B cell (primary cell): ENCODE results near the gene MMS19. TPM values are rescaled to one million over a fixed set of nuclear protein-coding genes. Genes with fewer than 3 reads are reported as not detected.
A peak's percentile ranks its signal among the peaks of the same experiment; 100 is the strongest.

Experiments
- ATAC-seq: fragments of 200-7000 bp; cut with Tn5 transposase; one replicate; pipeline ENCODE4 v1.10.0; 2021; ENCODE audit warnings: low read depth, mild to moderate bottlenecking, moderate number of reproducible peaks, moderate library complexity
- CTCF ChIA-PET: fragments of 350-600 bp; sonication (Branson Sonifier 250); formaldehyde crosslinking; loops from one replicate; lab custom pipeline; 2021; ENCODE audit warnings: antibody characterized with exemption, inconsistent platforms; lab: Charles Lee
- POLR2A ChIA-PET: fragments of 350-600 bp; sonication (Branson Sonifier 250); formaldehyde crosslinking; loops from one replicate; lab custom pipeline; 2021; ENCODE audit warnings: antibody characterized with exemption; lab: Charles Lee
- DNase-seq: peaks from one replicate; pipeline ENCODE4 v3.0.0; 2013
- H2AFZ ChIP-seq: 2 replicates; pipeline ENCODE4 v1.6.1; 2012; ENCODE audit warnings: mild to moderate bottlenecking, low read depth, low read length; ENCODE audit not compliant: insufficient read depth, poor library complexity, severe bottlenecking
- H3K27ac ChIP-seq, 2 donors: 1 replicate in 1 of 2; 2 replicates in 1 of 2; pipeline ENCODE4 v1.5.1; 2012 to 2013; ENCODE audit warnings: low read length in 2 of 2, mild to moderate bottlenecking in 2 of 2, moderate library complexity in 1 of 2
- H3K27me3 ChIP-seq, 4 experiments: fragments of 200-600 bp in 1 of 4; sonication (generic) in 1 of 4; replicated peaks in 1 of 4; 1 replicate in 2 of 4; 2 replicates in 2 of 4; pipeline versions ENCODE4 v1.6.1 to v1.7.0; 2013 to 2016; ENCODE audit warnings: low read length in 3 of 4, mild to moderate bottlenecking in 2 of 4, mixed read lengths in 1 of 4, moderate library complexity in 1 of 4; ENCODE audit not compliant: insufficient read depth in 4 of 4, control insufficient read depth in 3 of 4; ENCODE audit errors: control extremely low read depth in 1 of 4
- H3K36me3 ChIP-seq, 2 experiments: replicated peaks in 1 of 2; 1 replicate in 1 of 2; 2 replicates in 1 of 2; pipeline versions ENCODE4 v1.6.1 to v1.7.1; 2013; ENCODE audit warnings: low read length in 1 of 2; ENCODE audit not compliant: insufficient read depth in 2 of 2, control insufficient read depth in 1 of 2; ENCODE audit errors: control extremely low read depth in 1 of 2, extremely low read depth in 1 of 2
- H3K4me1 ChIP-seq, 2 donors: fragments of 200-600 bp in 1 of 2; sonication (generic) in 1 of 2; 1 replicate in 1 of 2; 2 replicates in 1 of 2; pipeline versions ENCODE4 v1.5.1 to v1.6.1; 2013 to 2017; ENCODE audit warnings: low read length in 2 of 2; ENCODE audit not compliant: control insufficient read depth in 2 of 2, insufficient read depth in 2 of 2
- H3K4me2 ChIP-seq: replicated peaks from 2 replicates; pipeline ENCODE3; 2012; ENCODE audit warnings: mild to moderate bottlenecking, low read depth, low read length; ENCODE audit not compliant: poor library complexity, severe bottlenecking
- H3K4me3 ChIP-seq, 5 experiments: fragments of 200-600 bp in 1 of 5; sonication (generic) in 1 of 5; 1 replicate in 3 of 5; 2 replicates in 2 of 5; pipeline versions ENCODE4 v1.5.1 to v1.7.0; 2011 to 2016; ENCODE audit warnings: low read length in 4 of 5, mild to moderate bottlenecking in 4 of 5, low read depth in 2 of 5, control low read depth in 1 of 5, moderate library complexity in 1 of 5; ENCODE audit not compliant: insufficient read depth in 1 of 5; ENCODE audit errors: control extremely low read depth in 1 of 5, extremely low read depth in 1 of 5
- H3K79me2 ChIP-seq: fragments of 200-600 bp; sonication (generic); one replicate; pipeline ENCODE4 v1.6.0; 2016; ENCODE audit warnings: low read length; ENCODE audit not compliant: control insufficient read depth, insufficient read depth
- H3K9ac ChIP-seq: fragments of 200-600 bp; sonication (generic); 2 replicates; pipeline ENCODE4 v1.6.1; 2017; ENCODE audit warnings: mild to moderate bottlenecking, low read length, moderate library complexity
- H3K9me3 ChIP-seq, 3 donors: one replicate each; pipeline versions ENCODE4 v1.6.1 to v1.7.1; 2013; ENCODE audit warnings: low read length in 2 of 3; ENCODE audit not compliant: control insufficient read depth in 2 of 3, insufficient read depth in 1 of 3; ENCODE audit errors: control extremely low read depth in 1 of 3
- H4K20me1 ChIP-seq: 2 replicates; pipeline ENCODE4 v1.6.0; 2012; ENCODE audit warnings: mild to moderate bottlenecking, low read length; ENCODE audit not compliant: insufficient read depth, control insufficient read depth, poor library complexity, severe bottlenecking
- H3K27ac Mint-ChIP-seq: one replicate; pipeline ENCODE4 v1.8.0; 2021; ENCODE audit warnings: mixed read lengths
- H3K27me3 Mint-ChIP-seq: one replicate; pipeline ENCODE4 v1.8.0; 2021; ENCODE audit warnings: mixed read lengths
- H3K4me1 Mint-ChIP-seq: one replicate; pipeline ENCODE4 v1.8.0; 2021; ENCODE audit warnings: mixed read lengths
- H3K4me3 Mint-ChIP-seq: one replicate; pipeline ENCODE4 v1.8.0; 2021; ENCODE audit warnings: mixed read lengths
- H3K9me3 Mint-ChIP-seq: one replicate; pipeline ENCODE4 v1.8.0; 2022; ENCODE audit warnings: mixed read lengths; ENCODE audit not compliant: insufficient read depth
- CTCF ChIP-seq: fragments of 200-600 bp; IDR thresholded peaks from one replicate; pipeline ENCODE4 v1.8.0; 2022; ENCODE audit warnings: antibody characterized with exemption, mild to moderate bottlenecking
- EZH2 ChIP-seq: IDR thresholded peaks from 2 replicates; pipeline ENCODE4 v1.6.1; 2012; ENCODE audit warnings: borderline replicate concordance, low read depth, mild to moderate bottlenecking, moderate library complexity, low read length; ENCODE audit not compliant: insufficient read depth, poor library complexity, severe bottlenecking
- WGBS: methylation state at CpG from one replicate; pipeline ENCODE4 v1.1.5; 2013; ENCODE audit warnings: missing lambda C conversion rate; ENCODE audit not compliant: insufficient coverage; 5-methylcytosine and 5-hydroxymethylcytosine counted together
- intact Hi-C: fragments of 100-400 bp; cut with micrococcal nuclease; formaldehyde crosslinking; loops from one replicate; pipeline ENCODE4 v1.10.0; 2022
- polyA plus RNA-seq: library from polyadenylated mRNA; depleted of rRNA; stranded (reverse); fragments of >200 nt; gene quantifications from 2 replicates; pipeline ENCODE4 v1.2.3, GENCODE V29; 2012
- total RNA-seq, 2 donors: library from RNA; stranded (reverse); fragments of 120-200 nt in 1 of 2; gene quantifications; 1 replicate in 1 of 2; 2 replicates in 1 of 2; pipeline versions ENCODE4 v1.2.3 to v1.2.4, GENCODE V29; 2013 to 2022

Gene MMS19
- total and polyA plus RNA-seq, 2 donors (not counting 1 experiment from before 2014, with no cell fraction given): 82.1 to 102 TPM

GRCh38 chr10:97445357-97445721 lies 52.9 kb downstream of the MMS19 start:
- no peaks in the 10 kb centered on the region for H3K9me3 ChIP-seq
- no peaks in the 10 kb centered on the region for H3K27me3 Mint-ChIP-seq
- CTCF ChIA-PET: interaction anchor here (0.8 to 2.8 kb wide), 2 partner anchors 40 to 109 kb away, joined by 3 to 5 read pairs; no protein-coding TSS in a partner anchor
- peak overlapping the region; percentile 97 for H3K27ac Mint-ChIP-seq
- H3K9ac ChIP-seq: peak overlapping the region; percentile 80
- peak overlapping the region; percentile 99 for H3K4me3 Mint-ChIP-seq
- ATAC-seq (no peak), DNase-seq (no peak)
- peaks cover 0 to 19% of the 10 kb centered on the region in 2 experiments for H3K36me3 ChIP-seq
- H4K20me1 ChIP-seq: peaks cover 5% of the 10 kb centered on the region
- TF ChIP-seq EZH2 (no peak), CTCF (no peak)
- intact Hi-C loops: loop anchor here (2.0 to 5.0 kb wide), 2 partner anchors 108 to 187 kb away; partner anchors contain the start of gene MORN4
- peaks cover 18 to 26% of the 10 kb centered on the region in 2 donors for H3K4me1 ChIP-seq
- no peaks in the 10 kb centered on the region for H3K9me3 Mint-ChIP-seq
- H3K4me1 Mint-ChIP-seq: peaks cover 41% of the 10 kb centered on the region
- WGBS: 1% methylated on average over 7 of the region's 13 CpGs
- peak overlapping the region; percentile 83 for H2AFZ ChIP-seq
- POLR2A ChIA-PET: no interaction called here
- H3K27ac ChIP-seq: peak overlapping the region; percentile 34 to 67
- H3K79me2 ChIP-seq: peaks cover 70% of the 10 kb centered on the region
- peak overlapping the region; percentile 67 to 92 (median 81) for H3K4me3 ChIP-seq
- H3K27me3 ChIP-seq: no peaks in the 10 kb centered on the region
- peak overlapping the region; percentile 86 for H3K4me2 ChIP-seq

GRCh38 chr10:97444212-97444611 lies 54.0 kb downstream of the MMS19 start:
- POLR2A ChIA-PET: no interaction called here
- 40% methylated on average over 1 of the region's 1 CpG for WGBS
- peak overlapping the region; percentile 99 for H3K4me3 Mint-ChIP-seq
- Histone ChIP-seq H3K4me3 (no peak overlapping the region), H3K27ac (no peak overlapping the region), H3K79me2 (peaks cover 61% of the 10 kb centered on the region), H3K27me3 (no peaks in the 10 kb centered on the region), H3K4me2 (no peak overlapping the region), H3K36me3 (peaks cover 0 to 23% of the 10 kb centered on the region in 2 experiments), H2AFZ (no peak overlapping the region), H3K9ac (no peak overlapping the region), H3K9me3 (no peaks in the 10 kb centered on the region), H3K4me1 (peaks cover 18 to 26% of the 10 kb centered on the region in 2 donors), H4K20me1 (no peaks in the 10 kb centered on the region)
- no peaks in the 10 kb centered on the region for H3K27me3 Mint-ChIP-seq
- no peak for DNase-seq
- ATAC-seq: no peak
- CTCF ChIA-PET: interaction anchor here (2.8 kb wide), 1 partner anchor 39 kb away, joined by 5 read pairs; no protein-coding TSS in a partner anchor
- intact Hi-C loops: loop anchor here (2.0 kb wide), 1 partner anchor 189 kb away; the partner anchor contains the start of gene MORN4
- H3K27ac Mint-ChIP-seq: no peak overlapping the region
- TF ChIP-seq EZH2: no peak
- no peak for TF ChIP-seq CTCF
- peaks cover 39% of the 10 kb centered on the region for H3K4me1 Mint-ChIP-seq
- no peaks in the 10 kb centered on the region for H3K9me3 Mint-ChIP-seq
